Cerebellar cortex (tissue), 1 donor: Measurements from ENCODE around the gene PRR9.

Experiments
- DNase-seq: peaks from one replicate; pipeline ENCODE4 v3.0.0-alpha.2; 2015; ENCODE audit warnings: low spot score

PRR9 gene

GRCh38 chr1:153229076-153229829 lies 11.9 kb downstream of the PRR9 start:
- peak; percentile 1 for DNase-seq

- DNase-seq: no peak
Observed at GRCh38 chr1:153231363-153231762, 14.0 kb downstream of the PRR9 start.

GRCh38 chr1:153231785-153232184 lies 14.4 kb downstream of the PRR9 start:
- DNase-seq: no peak

- DNase-seq: no peak
Observed at GRCh38 chr1:153232553-153232952, 15.2 kb downstream of the PRR9 start.

GRCh38 chr1:153233448-153233847 lies 16.1 kb downstream of the PRR9 start:
- DNase-seq: no peak

GRCh38 chr1:153238527-153238926 lies 21.1 kb downstream of the PRR9 start:
- DNase-seq: no peak

GRCh38 chr1:153242160-153242559 lies 24.8 kb downstream of the PRR9 start:
- no peak for DNase-seq

- no peak for DNase-seq
Observed at GRCh38 chr1:153245466-153245865, 28.1 kb downstream of the PRR9 start.

GRCh38 chr1:153246018-153246417 lies 28.6 kb downstream of the PRR9 start:
- DNase-seq: no peak

GRCh38 chr1:153246825-153247224 lies 29.4 kb downstream of the PRR9 start:
- DNase-seq: no peak

- no peak for DNase-seq
Observed at GRCh38 chr1:153248176-153248879, 30.9 kb downstream of the PRR9 start.

- DNase-seq: no peak
Observed at GRCh38 chr1:153250166-153250565, 32.8 kb downstream of the PRR9 start.

- no peak for DNase-seq
Observed at GRCh38 chr1:153251087-153251486, 33.7 kb downstream of the PRR9 start.

GRCh38 chr1:153251562-153251961 lies 34.2 kb downstream of the PRR9 start:
- DNase-seq: no peak

- DNase-seq: no peak
Observed at GRCh38 chr1:153251988-153252387, 34.6 kb downstream of the PRR9 start.

- DNase-seq: no peak
Observed at GRCh38 chr1:153253076-153253475, 35.7 kb downstream of the PRR9 start.

GRCh38 chr1:153253693-153254092 lies 36.3 kb downstream of the PRR9 start:
- DNase-seq: no peak

- DNase-seq: no peak
Observed at GRCh38 chr1:153259387-153259786, 42.0 kb downstream of the PRR9 start, which contains the start of gene LORICRIN. Gene LORICRIN (plus strand): TSS chr1:153259687. CDS start chr1:153260950, 1,263 bp downstream.

- no peak for DNase-seq
Observed at GRCh38 chr1:153260585-153261280, 43.3 kb downstream of the PRR9 start.

- no peak for DNase-seq
Observed at GRCh38 chr1:153261281-153262069, 44.1 kb downstream of the PRR9 start.

- no peak for DNase-seq
Observed at GRCh38 chr1:153262070-153262366, 44.6 kb downstream of the PRR9 start.

GRCh38 chr1:153262462-153263157 lies 45.2 kb downstream of the PRR9 start:
- DNase-seq: no peak
